GM06990 (cell line): Measurements from ENCODE around the gene DPPA2.

Experiments used
- DNase-seq: peaks from one replicate; pipeline ENCODE4 v3.0.0-alpha.2; 2011; ENCODE audit not compliant: insufficient read length; ENCODE audit errors: extremely low read depth
- H3K27me3 ChIP-seq: replicated peaks from 2 replicates; pipeline ENCODE4 v1.6.0; 2011; ENCODE audit warnings: low read length; ENCODE audit not compliant: control insufficient read depth, insufficient read depth
- H3K36me3 ChIP-seq: 2 replicates; pipeline ENCODE4 v1.5.1; 2011; ENCODE audit warnings: low read length; ENCODE audit not compliant: control insufficient read depth, insufficient read depth
- H3K4me3 ChIP-seq: replicated peaks from 2 replicates; pipeline ENCODE4 v1.5.1; 2011; ENCODE audit warnings: low read depth, mild to moderate bottlenecking, control low read depth, low read length
- TF ChIP-seq, protein P1 (sequence below): IDR thresholded peaks from 2 replicates; pipeline ENCODE4 v1.5.1; 2011; ENCODE audit warnings: low read length, control low read depth, mild to moderate bottlenecking, inconsistent platforms; ENCODE audit not compliant: insufficient read depth, poor library complexity, severe bottlenecking

DPPA2 gene

DNA sequence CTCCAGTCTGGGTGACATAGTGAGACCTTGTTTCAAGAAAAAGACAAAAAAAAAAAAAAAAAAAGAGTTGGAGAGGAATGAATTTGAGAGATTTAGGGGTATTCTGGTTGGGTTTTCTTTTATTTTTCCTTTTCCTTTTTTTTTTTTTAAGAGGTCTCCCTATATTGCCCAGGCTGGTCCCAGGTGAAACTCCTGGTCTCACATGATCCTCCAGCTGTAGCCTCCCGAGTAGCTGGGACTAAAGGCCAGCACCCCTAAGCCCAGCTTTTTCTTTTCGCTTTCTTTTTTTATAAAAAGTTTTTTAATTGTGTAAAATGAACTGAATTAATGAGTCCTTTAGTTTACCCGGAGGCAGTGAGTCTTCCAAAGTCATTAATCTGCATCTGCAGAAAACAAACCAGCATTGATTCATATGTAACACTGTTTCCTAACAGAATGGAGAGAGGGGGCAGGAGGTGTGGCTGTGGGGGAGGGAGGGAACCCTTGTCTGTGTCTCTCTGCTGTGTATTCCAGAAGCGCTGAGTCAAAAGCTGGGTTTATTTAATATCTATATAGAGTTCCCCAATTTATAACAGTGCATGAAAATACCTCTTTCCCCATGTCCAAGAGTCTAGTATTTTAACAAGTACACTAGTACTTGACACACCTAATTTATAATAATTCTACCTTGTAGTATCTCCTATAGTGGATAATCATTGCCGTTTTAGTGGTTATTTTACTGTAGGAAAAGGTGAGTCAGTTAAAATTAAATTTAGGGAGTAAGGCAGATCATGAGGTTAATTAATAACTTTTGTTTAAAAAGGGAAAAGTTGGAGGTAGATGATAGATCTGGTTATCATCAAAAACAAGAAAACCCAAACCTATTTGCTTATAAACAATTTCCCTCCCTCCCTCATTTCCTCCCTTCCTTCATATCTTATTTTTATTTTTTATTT lies 23.7 kb upstream of the DPPA2 start:
- Histone ChIP-seq H3K4me3 (no peak overlapping the region), H3K36me3 (no peaks in the 10 kb centered on the region)

DNA sequence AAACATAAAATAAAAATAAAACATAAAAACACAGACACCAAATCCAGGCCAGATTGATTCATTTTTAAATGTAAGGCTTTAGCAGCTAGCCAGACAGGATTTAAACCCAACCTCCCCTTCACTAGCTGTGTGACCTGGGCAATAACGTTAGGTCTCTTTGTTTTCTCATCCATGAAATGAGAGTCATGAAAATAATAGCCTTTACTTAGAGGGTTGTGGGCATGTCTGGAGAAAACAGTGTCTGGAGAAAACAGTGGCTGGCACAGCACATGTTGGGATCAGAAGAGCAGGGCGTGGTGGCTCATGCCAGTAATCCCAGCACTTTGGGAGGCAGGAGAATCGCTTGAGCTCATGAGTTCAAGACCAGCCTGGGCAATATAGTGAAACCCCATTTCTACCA lies 22.9 kb upstream of the DPPA2 start:
- DNase-seq, result no peak
- TF ChIP-seq, protein P1, sequence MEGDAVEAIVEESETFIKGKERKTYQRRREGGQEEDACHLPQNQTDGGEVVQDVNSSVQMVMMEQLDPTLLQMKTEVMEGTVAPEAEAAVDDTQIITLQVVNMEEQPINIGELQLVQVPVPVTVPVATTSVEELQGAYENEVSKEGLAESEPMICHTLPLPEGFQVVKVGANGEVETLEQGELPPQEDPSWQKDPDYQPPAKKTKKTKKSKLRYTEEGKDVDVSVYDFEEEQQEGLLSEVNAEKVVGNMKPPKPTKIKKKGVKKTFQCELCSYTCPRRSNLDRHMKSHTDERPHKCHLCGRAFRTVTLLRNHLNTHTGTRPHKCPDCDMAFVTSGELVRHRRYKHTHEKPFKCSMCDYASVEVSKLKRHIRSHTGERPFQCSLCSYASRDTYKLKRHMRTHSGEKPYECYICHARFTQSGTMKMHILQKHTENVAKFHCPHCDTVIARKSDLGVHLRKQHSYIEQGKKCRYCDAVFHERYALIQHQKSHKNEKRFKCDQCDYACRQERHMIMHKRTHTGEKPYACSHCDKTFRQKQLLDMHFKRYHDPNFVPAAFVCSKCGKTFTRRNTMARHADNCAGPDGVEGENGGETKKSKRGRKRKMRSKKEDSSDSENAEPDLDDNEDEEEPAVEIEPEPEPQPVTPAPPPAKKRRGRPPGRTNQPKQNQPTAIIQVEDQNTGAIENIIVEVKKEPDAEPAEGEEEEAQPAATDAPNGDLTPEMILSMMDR, result no peak
- no peak overlapping the region for H3K4me3 ChIP-seq

More for the DNA sequence above, 23.7 kb upstream of the DPPA2 start:
- TF ChIP-seq, protein P1, result no peak
- no peak for DNase-seq
- no peaks in the 10 kb centered on the region for H3K27me3 ChIP-seq

GRCh38 chr3:109338322-109338721 lies 22.0 kb upstream of the DPPA2 start:
- TF ChIP-seq, protein P1, result no peak
- no peak for DNase-seq
- no peak overlapping the region for H3K4me3 ChIP-seq
- H3K27me3 ChIP-seq, result no peaks in the 10 kb centered on the region
- no peaks in the 10 kb centered on the region for H3K36me3 ChIP-seq

More for the DNA sequence above, 22.9 kb upstream of the DPPA2 start:
- Histone ChIP-seq H3K27me3 (no peaks in the 10 kb centered on the region), H3K36me3 (no peaks in the 10 kb centered on the region)

DNA sequence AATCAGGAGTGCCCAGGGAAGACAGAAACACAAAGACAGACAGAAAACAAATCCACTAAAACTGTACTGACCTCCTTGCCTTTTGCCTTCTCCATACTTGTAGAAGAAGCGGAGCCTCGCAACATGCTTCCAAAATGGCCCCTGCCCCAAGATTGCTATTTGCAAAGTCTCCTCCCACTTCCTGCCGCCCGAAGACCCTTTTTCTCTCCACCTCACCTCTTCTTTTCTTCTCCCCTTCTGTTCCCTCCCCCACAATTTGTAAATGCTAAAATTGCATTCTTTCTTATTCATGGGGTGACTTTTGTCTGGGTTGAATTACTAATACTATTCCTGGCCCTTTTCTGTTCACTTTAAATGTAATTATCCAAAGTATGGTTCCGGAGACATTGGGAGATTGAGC lies 21.1 kb upstream of the DPPA2 start, which contains the start of gene DPPA4:
Gene DPPA4, minus strand, starts transcription at position 154 of the 400 bp plus-strand sequence. Its CDS starts 29 bp downstream, at position 125.
- DNase-seq, result no peak
- Histone ChIP-seq H3K36me3 (no peaks in the 10 kb centered on the region), H3K27me3 (no peaks in the 10 kb centered on the region), H3K4me3 (no peak within 1 kb of the TSS)
- TF ChIP-seq, protein P1, result no peak

GRCh38 chr3:109336291-109336861 lies 20.1 kb upstream of the DPPA2 start:
- Histone ChIP-seq H3K36me3 (no peaks in the 10 kb centered on the region), H3K27me3 (no peaks in the 10 kb centered on the region), H3K4me3 (no peak overlapping the region)
- TF ChIP-seq, protein P1, result no peak
- DNase-seq, result no peak
